Measurements from ENCODE around the gene TMEM266. TPM values are rescaled to one million over a fixed set of nuclear protein-coding genes. Genes with fewer than 3 reads are reported as not detected.

The TMEM266 gene
- total and polyA plus RNA-seq, 2 experiments from 2014 or later: 0.39 to 1.9 TPM

GRCh38 chr15:76160426-76161152, 100.8 kb downstream of the TMEM266 start:
- H3K36me3 ChIP-seq (replicated peaks; ENCODE audit: insufficient read depth, low read depth): no peaks in the 10 kb centered on the region

GRCh38 chr15:76161153-76162035, 101.6 kb downstream of the TMEM266 start:
- DNase-seq (ENCODE audit: low spot score): no peak
- H3K27ac ChIP-seq: no peak overlapping the region

More at GRCh38 chr15:76160426-76161152, 100.8 kb downstream of the TMEM266 start:
- Histone ChIP-seq H3K4me3 (no peak overlapping the region), H2AFZ (no peak overlapping the region), H3K79me2 (no peaks in the 10 kb centered on the region), H3K4me1 (ENCODE audit: insufficient read depth) (peaks cover 41% of the 10 kb centered on the region), H3K27me3 (no peaks in the 10 kb centered on the region), H3K9me3 (ENCODE audit: low read depth) (no peaks in the 10 kb centered on the region), H3K27ac (no peak overlapping the region), H3K9me2 (replicated peaks; ENCODE audit: insufficient read depth) (no peaks in the 10 kb centered on the region), H4K20me1 (ENCODE audit: insufficient read depth, poor library complexity, severe bottlenecking) (no peaks in the 10 kb centered on the region), H3K4me2 (no peak overlapping the region)
- DNase-seq (ENCODE audit: low spot score): no peak
- 84% methylated on average over 24 of the region's 24 CpGs for WGBS (ENCODE audit: low lambda C conversion rate, missing lambda C conversion rate)
- TF ChIP-seq EZH2 (IDR thresholded peaks at IDR 0.05; ENCODE audit: borderline replicate concordance) (no peak), EZH2phosphoT487 (IDR thresholded peaks at IDR 0.05; ENCODE audit: low read depth, severe bottlenecking, unreplicated experiment) (no peak)

DNA sequence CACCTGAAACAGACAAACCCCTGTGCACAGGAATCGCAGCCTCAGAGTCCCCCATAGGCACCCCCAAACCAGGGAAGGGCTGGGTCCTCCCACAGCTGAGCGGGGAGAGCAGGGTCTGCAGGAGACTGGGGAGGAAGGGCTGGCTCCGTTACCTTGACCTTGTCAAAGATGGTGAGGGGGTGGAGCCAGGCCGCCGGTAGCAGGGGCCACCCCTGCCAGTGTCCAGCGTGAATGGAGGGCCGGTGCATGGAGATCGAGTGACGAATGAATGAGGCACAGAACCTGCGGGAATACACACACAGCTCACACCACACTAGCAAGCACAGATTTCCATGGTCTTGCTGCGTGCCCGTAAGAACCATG, 102.2 kb downstream of the TMEM266 start:
- Histone ChIP-seq H3K4me1 (ENCODE audit: insufficient read depth) (peaks cover 41% of the 10 kb centered on the region), H3K36me3 (replicated peaks; ENCODE audit: insufficient read depth, low read depth) (no peaks in the 10 kb centered on the region), H4K20me1 (ENCODE audit: insufficient read depth, poor library complexity, severe bottlenecking) (no peaks in the 10 kb centered on the region), H3K27ac (no peak overlapping the region), H3K4me2 (no peak overlapping the region), H3K9me3 (ENCODE audit: low read depth) (no peaks in the 10 kb centered on the region), H2AFZ (no peak overlapping the region), H3K27me3 (no peaks in the 10 kb centered on the region), H3K4me3 (no peak overlapping the region), H3K9me2 (replicated peaks; ENCODE audit: insufficient read depth) (no peaks in the 10 kb centered on the region), H3K79me2 (no peaks in the 10 kb centered on the region)
- no peak for DNase-seq (ENCODE audit: low spot score)
- 76% methylated on average over 12 of the region's 12 CpGs for WGBS (ENCODE audit: low lambda C conversion rate, missing lambda C conversion rate)
- TF ChIP-seq CTCF (IDR thresholded peaks at IDR 0.05; ENCODE audit: poor library complexity): no peak

More at GRCh38 chr15:76161153-76162035, 101.6 kb downstream of the TMEM266 start:
- WGBS (ENCODE audit: low lambda C conversion rate, missing lambda C conversion rate): 70% methylated on average over 20 of the region's 20 CpGs
- Histone ChIP-seq H3K9me3 (ENCODE audit: low read depth) (no peaks in the 10 kb centered on the region), H3K9me2 (replicated peaks; ENCODE audit: insufficient read depth) (no peaks in the 10 kb centered on the region), H3K4me2 (peak overlapping the region; percentile 54), H3K79me2 (no peaks in the 10 kb centered on the region), H3K4me1 (ENCODE audit: insufficient read depth) (peaks cover 41% of the 10 kb centered on the region), H3K4me3 (no peak overlapping the region), H4K20me1 (ENCODE audit: insufficient read depth, poor library complexity, severe bottlenecking) (no peaks in the 10 kb centered on the region), H3K36me3 (replicated peaks; ENCODE audit: insufficient read depth, low read depth) (no peaks in the 10 kb centered on the region), H3K27me3 (no peaks in the 10 kb centered on the region), H2AFZ (no peak overlapping the region)
- TF ChIP-seq CTCF (IDR thresholded peaks at IDR 0.05; ENCODE audit: poor library complexity) (no peak), EZH2 (IDR thresholded peaks at IDR 0.05; ENCODE audit: borderline replicate concordance) (no peak), EZH2phosphoT487 (IDR thresholded peaks at IDR 0.05; ENCODE audit: low read depth, severe bottlenecking, unreplicated experiment) (no peak)

Data from hepatocyte (in vitro differentiated cells).